ENCODE data around the gene ARL14EP. TPM values are rescaled to one million over a fixed set of nuclear protein-coding genes. Genes with fewer than 3 reads are reported as not detected.

Gene ARL14EP
- total RNA-seq, 1 donor from 2014 or later, result 25.1 TPM

GRCh38 chr11:30344085-30344484 lies 21.2 kb downstream of the ARL14EP start:
- TF ChIP-seq, protein P1, sequence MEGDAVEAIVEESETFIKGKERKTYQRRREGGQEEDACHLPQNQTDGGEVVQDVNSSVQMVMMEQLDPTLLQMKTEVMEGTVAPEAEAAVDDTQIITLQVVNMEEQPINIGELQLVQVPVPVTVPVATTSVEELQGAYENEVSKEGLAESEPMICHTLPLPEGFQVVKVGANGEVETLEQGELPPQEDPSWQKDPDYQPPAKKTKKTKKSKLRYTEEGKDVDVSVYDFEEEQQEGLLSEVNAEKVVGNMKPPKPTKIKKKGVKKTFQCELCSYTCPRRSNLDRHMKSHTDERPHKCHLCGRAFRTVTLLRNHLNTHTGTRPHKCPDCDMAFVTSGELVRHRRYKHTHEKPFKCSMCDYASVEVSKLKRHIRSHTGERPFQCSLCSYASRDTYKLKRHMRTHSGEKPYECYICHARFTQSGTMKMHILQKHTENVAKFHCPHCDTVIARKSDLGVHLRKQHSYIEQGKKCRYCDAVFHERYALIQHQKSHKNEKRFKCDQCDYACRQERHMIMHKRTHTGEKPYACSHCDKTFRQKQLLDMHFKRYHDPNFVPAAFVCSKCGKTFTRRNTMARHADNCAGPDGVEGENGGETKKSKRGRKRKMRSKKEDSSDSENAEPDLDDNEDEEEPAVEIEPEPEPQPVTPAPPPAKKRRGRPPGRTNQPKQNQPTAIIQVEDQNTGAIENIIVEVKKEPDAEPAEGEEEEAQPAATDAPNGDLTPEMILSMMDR (conservative IDR thresholded peaks at IDR 0.05), result no peak
- H3K36me3 Mint-ChIP-seq (ENCODE audit: low read depth), result peaks cover 12% of the 10 kb centered on the region
- DNase-seq (ENCODE audit: low read depth, low spot score), result no peak
- H3K27me3 Mint-ChIP-seq (ENCODE audit: low read depth), result no peaks in the 10 kb centered on the region
- no peaks in the 10 kb centered on the region for H3K4me1 Mint-ChIP-seq
- no peak overlapping the region for H3K27ac Mint-ChIP-seq (ENCODE audit: unreplicated experiment)
- no peaks in the 10 kb centered on the region for H3K9me3 Mint-ChIP-seq
- no peak overlapping the region for H3K4me3 Mint-ChIP-seq

- Mint-ChIP-seq H3K27me3 (ENCODE audit: low read depth) (no peaks in the 10 kb centered on the region), H3K27ac (ENCODE audit: unreplicated experiment) (no peak overlapping the region), H3K36me3 (ENCODE audit: low read depth) (peaks cover 12% of the 10 kb centered on the region), H3K4me1 (no peaks in the 10 kb centered on the region), H3K9me3 (no peaks in the 10 kb centered on the region), H3K4me3 (no peak overlapping the region)
- no peak for DNase-seq (ENCODE audit: low read depth, low spot score)
- TF ChIP-seq, protein P1 (conservative IDR thresholded peaks at IDR 0.05), result no peak
Observed at GRCh38 chr11:30345644-30346043, 22.7 kb downstream of the ARL14EP start.

GRCh38 chr11:30346068-30346688 lies 23.3 kb downstream of the ARL14EP start:
- Mint-ChIP-seq H3K9me3 (no peaks in the 10 kb centered on the region), H3K36me3 (ENCODE audit: low read depth) (peaks cover 12% of the 10 kb centered on the region), H3K4me1 (no peaks in the 10 kb centered on the region), H3K27ac (ENCODE audit: unreplicated experiment) (no peak overlapping the region), H3K27me3 (ENCODE audit: low read depth) (no peaks in the 10 kb centered on the region), H3K4me3 (no peak overlapping the region)
- no peak for DNase-seq (ENCODE audit: low read depth, low spot score)
- TF ChIP-seq, protein P1 (conservative IDR thresholded peaks at IDR 0.05), result peak; percentile 79

DNA sequence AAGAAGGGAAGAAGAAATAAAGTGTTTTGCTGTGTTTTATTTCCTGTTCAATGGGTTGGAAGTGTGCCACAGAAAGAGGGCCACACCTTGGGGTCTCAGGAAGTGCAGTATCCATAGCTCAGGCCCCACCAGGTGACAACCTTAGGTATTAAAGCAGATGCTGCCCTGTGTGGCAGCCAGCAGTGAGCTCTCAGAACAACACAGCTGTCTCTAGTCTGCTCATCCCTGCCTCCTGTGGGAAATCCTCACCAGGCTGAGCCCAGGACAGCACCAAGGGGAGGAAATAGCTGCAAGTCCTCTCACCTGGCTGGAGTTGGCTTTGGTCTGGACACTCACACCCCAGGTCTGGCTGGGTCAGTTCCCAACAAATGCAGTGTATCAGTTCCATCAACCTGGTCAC lies 25.1 kb downstream of the ARL14EP start:
- Mint-ChIP-seq H3K4me3 (no peak overlapping the region), H3K4me1 (peaks cover 6% of the 10 kb centered on the region), H3K27me3 (ENCODE audit: low read depth) (peaks cover 5% of the 10 kb centered on the region), H3K9me3 (no peaks in the 10 kb centered on the region), H3K27ac (ENCODE audit: unreplicated experiment) (no peak overlapping the region), H3K36me3 (ENCODE audit: low read depth) (peaks cover 6% of the 10 kb centered on the region)
- TF ChIP-seq, protein P1 (conservative IDR thresholded peaks at IDR 0.05), result no peak
- no peak for DNase-seq (ENCODE audit: low read depth, low spot score)

DNA sequence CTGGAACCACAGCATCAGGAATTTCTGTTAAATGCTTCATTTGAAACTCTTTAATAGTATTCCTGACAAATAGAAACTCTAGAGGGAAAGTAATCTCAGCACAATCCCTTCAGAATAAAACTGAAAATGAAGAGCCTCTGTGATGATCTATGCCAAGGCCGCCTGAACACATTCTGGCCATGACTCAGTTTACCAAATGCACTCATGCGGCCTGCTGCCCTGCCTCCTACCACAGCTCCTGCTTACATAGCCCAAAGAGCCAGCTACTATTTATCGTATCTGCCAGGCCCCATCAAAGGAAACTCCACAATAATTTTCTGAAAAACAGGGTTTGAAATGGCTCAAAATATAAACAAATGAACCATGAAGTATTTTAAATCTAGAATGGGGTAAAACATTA lies 27.0 kb downstream of the ARL14EP start:
- DNase-seq (ENCODE audit: low read depth, low spot score), result no peak
- no peak overlapping the region for H3K4me3 Mint-ChIP-seq
- no peaks in the 10 kb centered on the region for H3K9me3 Mint-ChIP-seq
- peaks cover 5% of the 10 kb centered on the region for H3K27me3 Mint-ChIP-seq (ENCODE audit: low read depth)
- H3K4me1 Mint-ChIP-seq, result peaks cover 6% of the 10 kb centered on the region
- TF ChIP-seq, protein P1 (conservative IDR thresholded peaks at IDR 0.05), result no peak
- peaks cover 4% of the 10 kb centered on the region for H3K36me3 Mint-ChIP-seq (ENCODE audit: low read depth)
- H3K27ac Mint-ChIP-seq (ENCODE audit: unreplicated experiment), result no peak overlapping the region
